ENCODE results near the gene SIGLEC8.
A peak's percentile ranks its signal among the peaks of the same experiment; 100 is the strongest.
"Not testable (repeated sequence)": the region's sequence is repeated elsewhere in the genome, so short reads cannot be mapped to it uniquely, and the experiment has no call there.

The SIGLEC8 gene

GRCh38 chr19:51441410-51442390 lies 16.6 kb downstream of the SIGLEC8 start:
- no peak for DNase-seq

GRCh38 chr19:51440846-51441409 lies 17.3 kb downstream of the SIGLEC8 start:
- DNase-seq, result no peak

- no peak for DNase-seq
Measured at GRCh38 chr19:51440052-51440451, 18.2 kb downstream of the SIGLEC8 start.

GRCh38 chr19:51439021-51439465 lies 19.2 kb downstream of the SIGLEC8 start:
- no peak for DNase-seq

- no peak for DNase-seq
Measured at GRCh38 chr19:51434456-51434855, 23.8 kb downstream of the SIGLEC8 start.

- no peak for DNase-seq
Measured at GRCh38 chr19:51433043-51433442, 25.2 kb downstream of the SIGLEC8 start.

- DNase-seq, result no peak
Measured at GRCh38 chr19:51431124-51431523, 27.1 kb downstream of the SIGLEC8 start.

GRCh38 chr19:51430221-51430620 lies 28.0 kb downstream of the SIGLEC8 start:
- DNase-seq, result no peak

- no peak for DNase-seq
Measured at GRCh38 chr19:51427201-51427600, 31.1 kb downstream of the SIGLEC8 start.

- DNase-seq, result peak; percentile 14
Measured at GRCh38 chr19:51422053-51422448, 36.2 kb downstream of the SIGLEC8 start.

- no peak for DNase-seq
Measured at GRCh38 chr19:51421229-51422052, 36.8 kb downstream of the SIGLEC8 start.

GRCh38 chr19:51420511-51420910 lies 37.7 kb downstream of the SIGLEC8 start:
- not testable (repeated sequence) for DNase-seq

GRCh38 chr19:51418707-51419106 lies 39.5 kb downstream of the SIGLEC8 start:
- no peak for DNase-seq

- no peak for DNase-seq
Measured at GRCh38 chr19:51417810-51418157, 40.5 kb downstream of the SIGLEC8 start.

- no peak for DNase-seq
Measured at GRCh38 chr19:51417107-51417809, 41.0 kb downstream of the SIGLEC8 start, which contains the start of gene SIGLEC10. Gene SIGLEC10, minus strand, starts transcription at chr19:51417642. Its CDS starts 61 bp downstream, at chr19:51417581.

- DNase-seq, result not testable (repeated sequence)
Measured at GRCh38 chr19:51416422-51416821, 41.8 kb downstream of the SIGLEC8 start.

GRCh38 chr19:51415187-51415586 lies 43.1 kb downstream of the SIGLEC8 start:
- DNase-seq, result no peak

GRCh38 chr19:51410950-51411748 lies 47.1 kb downstream of the SIGLEC8 start:
- DNase-seq, result no peak

GRCh38 chr19:51407511-51408131 lies 50.6 kb downstream of the SIGLEC8 start:
- no peak for DNase-seq

GRCh38 chr19:51402117-51402516 lies 56.1 kb downstream of the SIGLEC8 start:
- no peak for DNase-seq
